Left colon (tissue), 2 donors: ENCODE data around the gene TMEM130. TPM values are rescaled to one million over a fixed set of nuclear protein-coding genes. Genes with fewer than 3 reads are reported as not detected.

Experiments
- ATAC-seq: fragments of 200-7000 bp; cut with Tn5 transposase; one replicate; pipeline ENCODE4 v1.9.1; 2020; ENCODE audit warnings: mild to moderate bottlenecking, moderate library complexity
- DNase-seq, 2 donors: peaks; one replicate each; pipeline ENCODE4 v3.0.0-alpha.2; 2020
- intact Hi-C, 2 donors: fragments of 100-400 bp; cut with DNase I in 1 of 2; cut with micrococcal nuclease in 1 of 2; formaldehyde crosslinking; loops; one replicate each; pipeline versions ENCODE4 v1.11.2 to v1.14.0; 2022; cut with DNase I, micrococcal nuclease
- total RNA-seq, 2 donors: library from RNA; stranded (reverse); fragmentation: NEBNext Ultra II Directional; extraction: Animal tissue kit (Norgen Biotek cat#: 25700); gene quantifications; one replicate each; pipeline ENCODE4 v1.2.1, GENCODE V29; 2021
- donor health status: DM: no; HTN: no; CAD: no.
- donor health status: DM: yes; HTN: yes; CAD: no.

The TMEM130 gene
- total RNA-seq, 2 donors from 2014 or later, result 0.24 to 0.73 TPM

DNA sequence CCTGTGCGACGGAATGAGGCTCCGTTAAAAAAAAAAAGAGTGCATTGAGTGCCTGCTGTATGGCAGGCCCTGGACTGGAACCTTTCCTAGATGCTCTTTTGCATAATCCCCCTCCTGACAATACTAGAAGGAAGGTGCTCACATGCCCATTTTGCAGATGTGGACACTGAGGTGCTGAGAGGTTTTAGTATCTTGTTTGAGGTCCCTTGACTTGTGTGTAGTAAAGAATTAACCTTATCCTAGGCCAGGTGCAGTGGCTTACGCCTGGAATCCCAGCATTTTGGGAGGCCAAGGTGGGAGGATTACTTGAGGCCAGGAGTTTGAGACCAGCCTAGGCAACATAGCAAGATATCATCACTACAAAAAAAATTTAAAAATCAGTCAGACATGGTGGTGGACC lies 46.6 kb downstream of the TMEM130 start:
- DNase-seq (no peak), ATAC-seq (no peak)
- intact Hi-C loops, result no loop called here

DNA sequence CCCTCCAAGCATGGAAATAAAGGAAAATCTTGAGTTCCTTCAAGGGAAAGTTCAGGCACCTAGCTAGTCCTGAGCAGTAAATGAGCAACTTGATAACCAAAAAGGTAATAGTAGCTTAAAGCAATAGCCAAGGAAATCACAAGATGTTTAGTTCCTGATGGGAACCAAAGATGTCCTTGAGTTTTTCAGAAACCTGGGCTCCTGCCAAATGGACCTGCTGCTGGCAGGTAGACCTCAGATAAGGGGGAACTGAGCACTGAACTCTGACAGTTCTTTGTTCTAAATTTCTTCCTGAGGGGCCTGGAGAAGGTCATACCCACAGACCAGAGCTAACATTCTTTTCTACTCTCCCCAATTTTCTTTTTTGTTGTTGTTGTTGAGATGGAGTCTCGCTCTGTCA lies 48.5 kb downstream of the TMEM130 start:
- DNase-seq (no peak), ATAC-seq (no peak)
- intact Hi-C loops, result no loop called here

GRCh38 chr7:98816967-98817710 lies 52.7 kb downstream of the TMEM130 start:
- ATAC-seq (no peak), DNase-seq (no peak)
- intact Hi-C loops, result no loop called here

DNA sequence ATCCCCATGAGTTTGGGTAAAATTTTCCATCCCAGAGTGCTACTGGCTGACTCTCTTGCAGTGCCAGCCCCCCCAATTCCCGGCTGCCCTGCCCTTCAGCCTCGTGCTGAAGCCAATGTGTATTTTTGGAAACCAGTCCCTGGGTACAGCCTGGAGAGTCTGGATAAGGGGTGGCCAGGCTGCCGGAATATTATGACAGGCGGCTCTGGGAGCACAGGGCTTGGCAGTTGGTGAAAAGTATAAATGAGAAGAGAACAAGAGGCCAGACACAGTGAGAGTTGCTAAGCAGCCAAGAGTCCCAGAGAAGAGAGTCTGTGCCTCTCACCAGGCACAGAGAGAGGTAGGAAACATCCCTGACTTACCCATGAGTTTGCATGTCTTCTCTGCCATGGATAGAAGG lies 53.6 kb downstream of the TMEM130 start:
- ATAC-seq, result no peak
- DNase-seq, result no peak
- intact Hi-C loops, result no loop called here

GRCh38 chr7:98815313-98815712 lies 54.5 kb downstream of the TMEM130 start:
- intact Hi-C loops, result no loop called here
- DNase-seq (no peak), ATAC-seq (no peak)

GRCh38 chr7:98811299-98811698 lies 58.5 kb downstream of the TMEM130 start:
- intact Hi-C loops, result no loop called here
- ATAC-seq (no peak), DNase-seq (no peak)

- ATAC-seq (no peak), DNase-seq (no peak)
- intact Hi-C loops, result no loop called here
Measured at GRCh38 chr7:98810153-98810802, 59.5 kb downstream of the TMEM130 start.

DNA sequence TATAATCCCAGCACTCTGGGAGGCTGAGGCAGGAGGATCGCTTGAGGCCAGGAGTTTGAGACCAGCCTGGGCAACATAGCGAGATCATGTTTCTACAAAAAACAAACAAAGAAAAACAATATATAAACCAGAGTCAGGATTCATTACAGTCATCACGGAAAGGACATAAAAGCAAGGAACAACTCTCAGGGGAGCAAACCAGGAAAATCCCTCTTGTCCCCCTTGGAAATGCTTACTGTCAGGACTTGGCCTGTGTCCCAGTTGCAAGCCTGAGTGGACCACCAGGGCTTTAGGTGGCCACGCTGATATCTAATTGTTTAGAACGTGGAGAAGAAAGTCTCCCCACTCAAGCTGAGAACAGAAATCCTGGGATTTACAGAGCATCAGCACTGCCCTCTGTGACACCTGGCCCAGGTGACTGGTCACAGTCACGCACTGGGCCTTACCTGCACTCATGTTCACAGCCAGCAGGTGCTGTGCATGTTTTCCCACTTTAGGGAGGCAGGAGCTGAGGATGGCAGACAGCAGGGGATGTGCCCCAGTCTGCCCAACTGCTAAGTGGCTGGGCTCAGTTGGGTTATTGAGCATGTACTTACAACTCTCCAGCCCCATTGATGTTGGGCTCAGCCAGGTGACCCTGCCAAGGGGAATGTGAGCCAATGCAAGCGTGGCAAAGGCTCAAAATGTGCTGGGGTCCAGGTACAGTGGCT lies 60.9 kb downstream of the TMEM130 start:
- no peak for DNase-seq
- intact Hi-C loops, result no loop called here
- no peak for ATAC-seq

DNA sequence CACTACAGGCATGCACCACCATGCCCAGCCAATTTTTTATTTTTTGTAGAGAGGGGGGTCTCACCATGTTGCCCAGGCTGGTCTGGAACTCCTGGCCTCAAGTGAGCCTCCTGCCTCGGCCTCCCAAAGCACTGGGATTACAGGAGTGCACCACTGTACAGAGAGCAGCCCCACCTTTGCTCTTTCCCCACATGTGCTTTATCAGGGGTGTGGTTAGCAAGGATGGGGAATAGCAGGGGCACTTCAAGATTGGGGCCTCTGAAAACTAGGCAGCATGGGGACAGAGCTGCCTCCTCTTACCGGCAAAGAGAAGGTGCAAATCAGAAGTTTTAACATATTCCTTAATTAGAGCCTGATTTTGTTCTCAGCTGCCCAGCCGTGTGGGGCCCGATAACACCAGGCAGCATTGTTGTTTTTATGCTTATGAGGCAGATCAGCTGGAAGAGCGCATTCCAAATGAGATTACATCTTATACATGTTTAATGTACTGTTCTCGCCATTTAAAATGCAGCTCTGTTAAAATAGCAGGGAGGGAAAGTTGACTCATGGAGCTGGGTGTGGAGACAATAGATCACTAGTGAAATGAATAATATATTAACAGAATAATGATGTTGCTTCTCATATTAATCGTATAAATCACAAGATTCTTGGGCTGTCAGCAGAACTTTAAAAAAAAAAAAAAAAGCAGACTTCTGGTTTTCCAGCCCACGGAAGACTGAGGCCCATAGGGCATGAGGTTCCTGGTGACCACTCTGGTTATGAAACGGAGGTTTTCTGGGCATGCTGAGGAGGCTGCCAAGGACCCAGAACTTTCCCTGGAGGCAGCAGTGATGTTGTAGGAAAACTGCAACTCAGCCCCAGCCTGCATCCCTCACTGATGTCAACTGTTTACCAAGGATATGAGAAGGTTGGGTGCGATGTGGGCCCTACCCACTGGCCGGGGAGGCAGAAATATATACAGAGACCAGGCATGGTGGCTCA lies 62.5 kb downstream of the TMEM130 start:
- intact Hi-C loops, result no loop called here
- ATAC-seq (no peak), DNase-seq (no peak)

- ATAC-seq (no peak), DNase-seq (no peak)
- intact Hi-C loops, result no loop called here
Measured at GRCh38 chr7:98805956-98806838, 63.6 kb downstream of the TMEM130 start.

DNA sequence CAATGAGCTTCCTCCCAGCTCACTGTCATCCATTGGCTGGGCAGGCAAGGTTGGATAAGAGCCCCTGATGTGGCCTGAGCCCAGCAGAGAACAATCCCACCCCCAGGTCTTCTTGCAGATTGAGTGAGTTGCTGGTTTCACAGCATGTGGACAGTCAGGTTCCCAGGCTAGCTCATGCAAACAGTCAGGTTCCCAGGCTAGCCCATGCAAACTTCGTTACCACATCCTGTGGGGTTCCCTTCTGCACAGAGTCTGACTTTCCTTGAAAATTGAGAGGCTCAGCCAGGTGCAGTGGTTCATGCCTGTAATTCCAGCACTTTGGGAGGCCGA lies 67.1 kb downstream of the TMEM130 start:
- DNase-seq, result no peak
- intact Hi-C loops, result no loop called here
- no peak for ATAC-seq

DNA sequence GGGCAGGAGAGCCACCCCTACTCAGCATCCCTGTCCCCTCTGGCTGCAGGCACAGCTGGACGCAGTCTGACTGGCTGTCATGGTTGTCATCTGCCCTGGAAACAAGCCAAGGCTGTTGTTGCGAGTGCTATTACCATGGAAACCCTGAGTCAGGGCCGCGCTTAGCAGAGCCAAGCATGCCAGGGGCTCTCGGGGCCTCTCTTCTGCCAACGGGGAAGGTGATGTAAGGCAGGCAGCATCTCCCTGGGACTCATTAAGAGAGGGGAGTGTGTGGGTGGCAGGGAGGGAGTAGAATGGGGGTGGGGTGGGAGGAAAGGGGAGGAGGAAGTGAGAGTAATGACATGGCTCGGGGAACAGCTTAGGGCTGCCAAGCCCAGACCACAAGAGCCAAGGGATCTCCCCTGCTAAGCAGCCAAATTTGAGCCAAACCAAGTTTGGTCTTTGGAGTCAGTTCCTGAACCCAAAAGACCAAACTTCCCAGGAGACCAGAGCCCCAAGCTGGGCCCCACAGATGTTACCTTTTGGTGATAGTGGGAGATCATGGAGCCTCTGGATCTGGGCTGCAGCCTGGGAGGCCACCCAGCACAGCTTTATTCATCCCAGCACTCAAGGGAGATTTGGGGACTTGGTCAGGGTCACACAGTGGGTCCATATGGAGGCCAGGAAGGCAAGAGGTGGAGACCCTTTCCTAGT lies 67.6 kb downstream of the TMEM130 start:
- no peak for ATAC-seq

GRCh38 chr7:98800996-98801395 lies 68.8 kb downstream of the TMEM130 start:
- DNase-seq (no peak), ATAC-seq (no peak)
- intact Hi-C loops, result no loop called here

More for the DNA sequence above, 67.6 kb downstream of the TMEM130 start:
- intact Hi-C loops, result no loop called here
- DNase-seq, result no peak

DNA sequence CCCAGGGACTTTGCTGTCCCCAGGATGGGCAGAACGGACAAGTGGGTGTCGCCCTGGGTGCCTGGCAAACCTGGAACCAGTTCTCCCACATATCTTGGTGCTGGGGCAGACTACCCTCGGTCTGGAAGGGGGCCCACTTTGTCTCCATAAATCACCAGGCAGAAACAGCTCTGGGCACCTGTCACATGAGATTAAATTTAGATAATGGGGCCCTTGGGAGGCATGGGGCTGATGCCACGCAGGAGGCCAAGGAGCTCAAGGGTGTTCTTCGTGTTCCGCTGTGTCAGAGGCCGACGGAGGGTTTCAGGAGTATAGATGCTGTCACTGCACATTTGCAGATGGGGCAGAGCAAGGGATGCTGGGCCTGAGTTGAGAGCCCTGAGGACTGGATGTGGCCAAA lies 72.7 kb downstream of the TMEM130 start:
- intact Hi-C loops, result no loop called here
- ATAC-seq (no peak), DNase-seq (no peak)
